GM12892 (cell line): ENCODE results near the gene THOC6.

Experiments
- POLR2A ChIP-seq: IDR thresholded peaks from 2 replicates; pipeline ENCODE4 v1.6.1; 2011; ENCODE audit warnings: low read depth, low read length, control low read depth
- POLR2AphosphoS5 ChIP-seq: IDR thresholded peaks from 2 replicates; pipeline ENCODE4 v1.6.1; 2011; ENCODE audit warnings: low read depth, low read length, control low read depth

DNA sequence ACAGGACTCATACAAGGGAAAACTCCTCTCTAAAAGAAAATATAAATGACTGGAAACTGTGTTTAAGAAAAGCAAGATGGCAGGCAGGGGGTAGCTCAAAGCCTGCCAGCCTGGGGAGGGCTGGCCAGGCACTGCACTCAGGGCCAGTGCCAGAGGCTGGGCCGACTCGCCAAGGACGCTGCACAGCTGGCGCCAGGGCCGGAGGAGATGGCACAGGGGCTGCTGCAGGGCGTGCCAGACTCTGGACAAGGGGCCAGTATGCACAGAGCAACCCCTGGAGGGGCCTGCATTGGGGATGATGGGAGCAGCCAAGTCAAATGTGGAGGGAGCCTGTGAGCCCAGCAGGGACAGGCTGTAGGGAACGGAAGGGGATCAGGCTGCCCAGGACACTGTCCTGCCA lies 47.6 kb upstream of the THOC6 start:
- TF ChIP-seq POLR2A (no peak), POLR2AphosphoS5 (no peak)
